SK-N-SH (cell line): ENCODE results near the gene SLC5A11.

ENCODE experiments used
- CTCF ChIP-seq: fragments of 200-600 bp; sonication (generic); IDR thresholded peaks from 2 replicates; pipeline ENCODE4 v1.6.1; 2017; ENCODE audit warnings: antibody characterized with exemption, mild to moderate bottlenecking, moderate library complexity
- GABPA ChIP-seq: IDR thresholded peaks from 2 replicates; pipeline ENCODE4 v1.4.0; 2012; ENCODE audit warnings: low read depth, mild to moderate bottlenecking
- JUND ChIP-seq: IDR thresholded peaks from 2 replicates; pipeline ENCODE4 v1.4.0; 2012
- NRF1 ChIP-seq: IDR thresholded peaks from 2 replicates; pipeline ENCODE4 v1.6.1; 2012; ENCODE audit warnings: low read depth, mild to moderate bottlenecking, low read length
- POLR2AphosphoS5 ChIP-seq: IDR thresholded peaks from 2 replicates; pipeline ENCODE4 v1.6.1; 2012; ENCODE audit warnings: low read depth, low read length
- RCOR1 ChIP-seq: fragments of 150-350 bp; IDR thresholded peaks from 2 replicates; pipeline ENCODE4 v1.6.1; 2017; ENCODE audit warnings: antibody characterized with exemption, low read length
- REST ChIP-seq: IDR thresholded peaks from 2 replicates; pipeline ENCODE4 v1.6.1; 2012; ENCODE audit warnings: mild to moderate bottlenecking, low read depth, low read length, moderate library complexity
- YY1 ChIP-seq: IDR thresholded peaks from 2 replicates; pipeline ENCODE4 v1.4.0; 2012; ENCODE audit warnings: low read depth, mild to moderate bottlenecking
- TF ChIP-seq, protein P1 (sequence below): IDR thresholded peaks from 2 replicates; pipeline ENCODE4 v1.4.0; 2012; ENCODE audit warnings: low read depth

- TF ChIP-seq NRF1 (no peak), CTCF (no peak), POLR2AphosphoS5 (no peak), YY1 (no peak), RCOR1 (no peak), REST (no peak), GABPA (no peak), JUND (no peak)
- TF ChIP-seq, protein P1, sequence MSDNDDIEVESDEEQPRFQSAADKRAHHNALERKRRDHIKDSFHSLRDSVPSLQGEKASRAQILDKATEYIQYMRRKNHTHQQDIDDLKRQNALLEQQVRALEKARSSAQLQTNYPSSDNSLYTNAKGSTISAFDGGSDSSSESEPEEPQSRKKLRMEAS: no peak
Observed at GRCh38 chr16:24955975-24956731, 110.4 kb downstream of the SLC5A11 start.
